GM12878 (cell line): Measurements from ENCODE around the gene CLN6. TPM values are rescaled to one million over a fixed set of nuclear protein-coding genes. Genes with fewer than 3 reads are reported as not detected.

Experiments used
- ATAC-seq: fragments of 200-7000 bp; cut with Tn5 transposase; 3 replicates; pipeline ENCODE4 v1.9.1; 2020; ENCODE audit warnings: mild to moderate bottlenecking, moderate library complexity
- BruUV-seq: library from RNA; stranded (reverse); fragments of 400-500 nt; replicated peaks from 2 replicates; lab custom pipeline; 2021; lab: Mats Ljungman, UMichigan
- CTCF ChIA-PET: fragments of 300-600 bp; sonication (Branson Sonifier 250); formaldehyde crosslinking; extraction: SDS; loops from one replicate; lab custom pipeline; 2021; ENCODE audit warnings: inconsistent platforms; lab: Yijun Ruan, JAX
- POLR2A ChIA-PET: fragments of 350-600 bp; formaldehyde crosslinking; extraction: SDS; loops from one replicate; lab custom pipeline; 2021; ENCODE audit warnings: inconsistent platforms; lab: Charles Lee
- RAD21 ChIA-PET: fragments of 300-600 bp; sonication (Branson Sonifier 250); formaldehyde crosslinking; loops from one replicate; lab custom pipeline; 2023; ENCODE audit warnings: antibody characterized with exemption; ENCODE audit not compliant: unreplicated experiment; lab: Charles Lee
- SMC1A ChIA-PET: fragments of 300-600 bp; sonication (Branson Sonifier 250); formaldehyde crosslinking; loops from one replicate; lab custom pipeline; 2023; ENCODE audit not compliant: unreplicated experiment, uncharacterized antibody; lab: Charles Lee
- DNase-seq: peaks from one replicate; pipeline ENCODE4 v3.0.0-alpha.2; 2011; ENCODE audit warnings: low read depth, low spot score
- FAIRE-seq: peaks from 3 replicates; lab custom pipeline; 2011; peaks lifted over from hg19 to GRCh38; lab: Jason Lieb, UNC
- H2AFZ ChIP-seq: 2 replicates; pipeline ENCODE4 v1.6.0; 2011; ENCODE audit warnings: low read depth, low read length, control low read depth; ENCODE audit not compliant: control insufficient read depth
- H3K27ac ChIP-seq: 2 replicates; pipeline ENCODE4 v1.5.1; 2011; ENCODE audit warnings: control low read depth; ENCODE audit not compliant: control insufficient read depth, insufficient read depth
- H3K27me3 ChIP-seq, 2 experiments: replicated peaks in 1 of 2; 2 replicates each; pipeline versions ENCODE4 v1.6.0 to v1.6.1; 2011; ENCODE audit warnings: low read length in 1 of 2; ENCODE audit not compliant: control insufficient read depth in 2 of 2, insufficient read depth in 2 of 2
- H3K36me3 ChIP-seq, 2 experiments: 2 replicates each; pipeline ENCODE4 v1.5.1; 2011; ENCODE audit warnings: low read length in 1 of 2; ENCODE audit not compliant: control insufficient read depth in 2 of 2, insufficient read depth in 2 of 2
- H3K4me1 ChIP-seq: 2 replicates; pipeline ENCODE4 v1.6.1; 2011; ENCODE audit warnings: mild to moderate bottlenecking, low read length, moderate library complexity, mixed read lengths; ENCODE audit not compliant: control insufficient read depth, insufficient read depth
- H3K4me2 ChIP-seq: 2 replicates; pipeline ENCODE4 v1.6.0; 2011; ENCODE audit warnings: control low read depth; ENCODE audit not compliant: control insufficient read depth, insufficient read depth
- H3K4me3 ChIP-seq: fragments of 200-600 bp; sonication (generic); 2 replicates; pipeline ENCODE4 v1.5.1; 2016
- H3K79me2 ChIP-seq: 2 replicates; pipeline ENCODE4 v1.6.0; 2011; ENCODE audit warnings: low read length; ENCODE audit not compliant: control insufficient read depth, insufficient read depth
- H3K9ac ChIP-seq: 2 replicates; pipeline ENCODE4 v1.8.0; 2011; ENCODE audit warnings: low read length, control low read depth, mixed read lengths; ENCODE audit not compliant: control insufficient read depth, insufficient read depth
- H3K9me3 ChIP-seq: replicated peaks from 3 replicates; pipeline ENCODE4 v1.5.1; 2011; ENCODE audit warnings: mild to moderate bottlenecking, low read length; ENCODE audit not compliant: control insufficient read depth, insufficient read depth
- H4K20me1 ChIP-seq: 2 replicates; pipeline ENCODE4 v1.6.0; 2011; ENCODE audit not compliant: control insufficient read depth, insufficient read depth
- DPF2 ChIP-seq: fragments of 450-650 bp; IDR thresholded peaks from 2 replicates; pipeline ENCODE4 v1.6.1; 2017; ENCODE audit warnings: mild to moderate bottlenecking
- MTA2 ChIP-seq: fragments of 450-650 bp; IDR thresholded peaks from 2 replicates; pipeline ENCODE4 v1.6.1; 2016; ENCODE audit warnings: low read depth, mild to moderate bottlenecking, moderate library complexity
- NFYA ChIP-seq: IDR thresholded peaks from 2 replicates; pipeline ENCODE4 v1.6.1; 2011; ENCODE audit warnings: low read depth, mild to moderate bottlenecking, low read length, improper control_type of control experiment, borderline replicate concordance
- POLR2AphosphoS2 ChIP-seq: IDR thresholded peaks from 2 replicates; pipeline ENCODE4 v1.6.1; 2011; ENCODE audit warnings: low read depth, mild to moderate bottlenecking, low read length, improper control_type of control experiment, moderate library complexity
- POLR2AphosphoS5 ChIP-seq: IDR thresholded peaks from 2 replicates; pipeline ENCODE4 v1.6.1; 2011; ENCODE audit warnings: mild to moderate bottlenecking, low read length, inconsistent platforms
- RBBP5 ChIP-seq: fragments of 200-600 bp; sonication (generic); conservative IDR thresholded peaks from 2 replicates; pipeline ENCODE4 v1.6.1; 2016
- REST ChIP-seq: IDR thresholded peaks from 2 replicates; pipeline ENCODE4 v1.6.1; 2012; ENCODE audit warnings: mild to moderate bottlenecking, low read depth, low read length
- SKIL ChIP-seq: fragments of 450-650 bp; IDR thresholded peaks from 2 replicates; pipeline ENCODE4 v1.6.1; 2017; ENCODE audit warnings: mild to moderate bottlenecking, low read depth, inconsistent platforms; ENCODE audit not compliant: poor library complexity, severe bottlenecking
- TCF12 ChIP-seq: IDR thresholded peaks from 2 replicates; pipeline ENCODE4 v1.6.1; 2011; ENCODE audit warnings: low read depth, mild to moderate bottlenecking, low read length
- ZBTB40 ChIP-seq: fragments of 450-650 bp; IDR thresholded peaks from 2 replicates; pipeline ENCODE4 v1.6.1; 2016; ENCODE audit warnings: mild to moderate bottlenecking, moderate library complexity, borderline replicate concordance
- ZNF207 ChIP-seq: fragments of 450-650 bp; IDR thresholded peaks from 2 replicates; pipeline ENCODE4 v1.6.1; 2014; ENCODE audit warnings: antibody characterized with exemption, mild to moderate bottlenecking, borderline replicate concordance
- ZNF217 ChIP-seq: fragments of 450-650 bp; IDR thresholded peaks from 2 replicates; pipeline ENCODE4 v1.6.1; 2017; ENCODE audit warnings: antibody characterized with exemption, mild to moderate bottlenecking
- WGBS: methylation state at CpG from one replicate; pipeline ENCODE4 v1.1.6; 2016; ENCODE audit warnings: low lambda C conversion rate; ENCODE audit not compliant: insufficient replicate concordance, insufficient coverage; ENCODE audit errors: missing lambda C conversion rate; 5-methylcytosine and 5-hydroxymethylcytosine counted together
- in situ Hi-C: fragments of 300-500 bp; cut with MboI; formaldehyde crosslinking; loops from 9 replicates; pipeline ENCODE4 v1.14.3; 2018; ENCODE audit warnings: mixed read lengths
- intact Hi-C: fragments of 100-400 bp; cut with micrococcal nuclease; formaldehyde crosslinking; loops from one replicate; pipeline ENCODE4 v1.14.2; 2022; ENCODE audit not compliant: unreplicated experiment
- polyA plus RNA-seq, 11 experiments: library from polyadenylated mRNA; depleted of rRNA in 4 of 11; unstranded in 6 of 11; stranded (reverse) in 5 of 11; fragments of >200 nt; fragmentation: Nextera tagmentation in 4 of 11; fragmentation: Illumina TruSeq in 1 of 11; extraction: Ambion mirVana in 4 of 11; extraction: Trizol in 1 of 11; gene quantifications; 1 replicate in 1 of 11; 2 replicates in 10 of 11; pipeline versions ENCODE4 v1.2.1 to v1.2.3, GENCODE V29; 2011 to 2016; ENCODE audit warnings: inconsistent platforms in 2 of 11, missing spikeins in 2 of 11, low read depth in 1 of 11
- total RNA-seq, 4 experiments: library from RNA; depleted of rRNA in 3 of 4; stranded (reverse); fragments of >200 nt in 3 of 4; fragmentation: Illumina TruSeq in 1 of 4; extraction: Trizol in 1 of 4; gene quantifications; 2 replicates each; pipeline versions ENCODE4 v1.2.1 to v1.2.3, GENCODE V29; 2013 to 2021

CLN6 gene
- total and polyA plus RNA-seq, 10 of the 15 experiments (the other 5 are each of a cell fraction or from before 2014, with no cell fraction given) = 0.74 to 69.0 (median 30.3) TPM

- TF ChIP-seq POLR2AphosphoS2 = no peak
- TF ChIP-seq ZNF217 = no peak
- no peak for TF ChIP-seq TCF12
Measured at GRCh38 chr15:68274201-68274848, 44.8 kb upstream of the CLN6 start (continued).

- Histone ChIP-seq H3K27me3 (no peaks in the 10 kb centered on the region), H3K27ac (no peak overlapping the region), H3K79me2 (peaks cover 2% of the 10 kb centered on the region; the same call in 1 of the 2 replicates), H3K9me3 (no peaks in the 10 kb centered on the region), H3K4me2 (no peak overlapping the region), H3K4me1 (peaks cover 5% of the 10 kb centered on the region; the same call in 1 of the 2 replicates), H2AFZ (no peak overlapping the region), H4K20me1 (no peaks in the 10 kb centered on the region), H3K36me3 (no peaks in the 10 kb centered on the region), H3K4me3 (no peak overlapping the region), H3K9ac (no peak overlapping the region)
- ChIA-PET POLR2A (no interaction called here), SMC1A (no interaction called here), RAD21 (interaction anchor here (0.7 kb wide), 1 partner anchor 22 kb away, joined by 3 read pairs; no protein-coding TSS in a partner anchor), CTCF (no interaction called here)
- in situ Hi-C loops (no loop called here), intact Hi-C loops (no loop called here)
- WGBS = 57% methylated on average over 1 of the region's 1 CpG
- no TSS peak for BruUV-seq
- ATAC-seq = no peak
- DNase-seq = no peak
- FAIRE-seq = no peak
- TF ChIP-seq NFYA = no peak
- no peak for TF ChIP-seq ZNF207
- TF ChIP-seq POLR2AphosphoS5 = no peak
- TF ChIP-seq SKIL = no peak
- TF ChIP-seq DPF2 = no peak
- no peak for TF ChIP-seq ZBTB40
- no peak for TF ChIP-seq RBBP5
- no peak for TF ChIP-seq MTA2
- TF ChIP-seq REST = no peak
- no peak for TF ChIP-seq POLR2AphosphoS2
Measured at GRCh38 chr15:68272721-68273271, 43.3 kb upstream of the CLN6 start.
